ENCODE measurements around the gene KCNH4. TPM values are rescaled to one million over a fixed set of nuclear protein-coding genes. Genes with fewer than 3 reads are reported as not detected.
"Not testable (repeated sequence)": the region's sequence is repeated elsewhere in the genome, so short reads cannot be mapped to it uniquely, and the experiment has no call there.

Gene KCNH4
- total and polyA plus RNA-seq, 2 experiments from 2014 or later = not detected

DNA sequence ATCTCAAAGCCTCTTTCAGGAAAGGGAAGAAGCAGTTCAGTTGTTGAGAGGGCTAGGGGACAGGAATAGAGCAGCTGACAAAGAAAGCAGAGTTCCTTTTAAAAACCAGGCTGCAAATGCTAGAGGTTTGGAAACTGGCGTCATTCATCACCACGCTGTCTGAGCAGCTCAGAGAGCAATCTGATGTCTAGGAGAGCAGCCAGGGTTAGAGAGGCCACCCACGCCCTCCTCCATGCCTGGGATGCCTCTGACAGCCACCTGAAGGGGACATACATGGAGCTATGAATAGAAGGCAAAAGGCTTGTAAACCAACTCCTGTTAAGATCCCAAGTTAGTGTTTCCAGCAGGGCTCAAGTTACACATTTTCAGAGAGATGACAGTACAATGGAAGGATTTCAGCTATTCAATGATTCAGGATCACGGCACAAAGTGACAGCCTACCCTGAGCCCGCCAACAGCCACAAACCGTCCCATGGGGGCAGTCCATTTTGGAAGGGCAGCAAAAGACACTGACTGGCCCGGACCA is 38.5 kb downstream of the KCNH4 start:
- Histone ChIP-seq H3K9me3 (ENCODE audit: low read depth) (no peaks in the 10 kb centered on the region), H3K4me3 (no peak overlapping the region), H3K4me1 (ENCODE audit: low read depth) (peaks cover 24% of the 10 kb centered on the region), H3K27ac (peak overlapping the region; percentile 85), H3K36me3 (no peaks in the 10 kb centered on the region), H3K27me3 (no peaks in the 10 kb centered on the region)
- DNase-seq (ENCODE audit: low read depth in 1 of 2, low spot score in 1 of 2) = peak; percentile 16 to 82
- TF ChIP-seq, protein P1, sequence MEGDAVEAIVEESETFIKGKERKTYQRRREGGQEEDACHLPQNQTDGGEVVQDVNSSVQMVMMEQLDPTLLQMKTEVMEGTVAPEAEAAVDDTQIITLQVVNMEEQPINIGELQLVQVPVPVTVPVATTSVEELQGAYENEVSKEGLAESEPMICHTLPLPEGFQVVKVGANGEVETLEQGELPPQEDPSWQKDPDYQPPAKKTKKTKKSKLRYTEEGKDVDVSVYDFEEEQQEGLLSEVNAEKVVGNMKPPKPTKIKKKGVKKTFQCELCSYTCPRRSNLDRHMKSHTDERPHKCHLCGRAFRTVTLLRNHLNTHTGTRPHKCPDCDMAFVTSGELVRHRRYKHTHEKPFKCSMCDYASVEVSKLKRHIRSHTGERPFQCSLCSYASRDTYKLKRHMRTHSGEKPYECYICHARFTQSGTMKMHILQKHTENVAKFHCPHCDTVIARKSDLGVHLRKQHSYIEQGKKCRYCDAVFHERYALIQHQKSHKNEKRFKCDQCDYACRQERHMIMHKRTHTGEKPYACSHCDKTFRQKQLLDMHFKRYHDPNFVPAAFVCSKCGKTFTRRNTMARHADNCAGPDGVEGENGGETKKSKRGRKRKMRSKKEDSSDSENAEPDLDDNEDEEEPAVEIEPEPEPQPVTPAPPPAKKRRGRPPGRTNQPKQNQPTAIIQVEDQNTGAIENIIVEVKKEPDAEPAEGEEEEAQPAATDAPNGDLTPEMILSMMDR (IDR thresholded peaks at IDR 0.05; ENCODE audit: low read depth, low read length) = no peak

DNA sequence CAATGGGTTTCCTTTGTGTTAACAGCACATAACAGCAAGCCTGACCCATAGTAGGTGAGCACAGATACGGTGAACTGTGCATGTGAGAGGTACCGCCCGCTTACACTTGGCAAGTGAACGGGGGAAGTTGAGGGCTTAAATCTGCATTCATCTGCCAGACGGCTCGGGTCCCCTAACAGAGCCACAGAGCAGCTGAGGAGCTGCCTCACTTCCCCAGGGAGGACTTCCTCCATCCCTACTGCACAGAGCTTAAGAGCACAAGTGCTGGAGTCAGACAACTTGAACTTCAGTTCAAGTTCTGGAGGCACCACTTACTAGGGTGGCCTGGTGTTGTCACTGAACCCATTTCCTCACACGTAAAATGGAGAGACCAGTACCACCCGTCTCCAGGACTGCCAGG is 39.6 kb downstream of the KCNH4 start:
- TF ChIP-seq, protein P1 (IDR thresholded peaks at IDR 0.05; ENCODE audit: low read depth, low read length) = no peak
- Histone ChIP-seq H3K9me3 (ENCODE audit: low read depth) (no peaks in the 10 kb centered on the region), H3K4me3 (no peak overlapping the region), H3K27me3 (no peaks in the 10 kb centered on the region), H3K27ac (peak overlapping the region; percentile 85), H3K4me1 (ENCODE audit: low read depth) (peaks cover 24% of the 10 kb centered on the region), H3K36me3 (no peaks in the 10 kb centered on the region)
- DNase-seq (ENCODE audit: low read depth in 1 of 2, low spot score in 1 of 2) = no peak

- not testable (repeated sequence) for H3K9me3 ChIP-seq (ENCODE audit: low read depth); DNase-seq (ENCODE audit: low read depth in 1 of 2, low spot score in 1 of 2); H3K27me3 ChIP-seq
These were observed 40.3 kb downstream of the KCNH4 start for GRCh38 chr17:42140690-42141089.

DNA sequence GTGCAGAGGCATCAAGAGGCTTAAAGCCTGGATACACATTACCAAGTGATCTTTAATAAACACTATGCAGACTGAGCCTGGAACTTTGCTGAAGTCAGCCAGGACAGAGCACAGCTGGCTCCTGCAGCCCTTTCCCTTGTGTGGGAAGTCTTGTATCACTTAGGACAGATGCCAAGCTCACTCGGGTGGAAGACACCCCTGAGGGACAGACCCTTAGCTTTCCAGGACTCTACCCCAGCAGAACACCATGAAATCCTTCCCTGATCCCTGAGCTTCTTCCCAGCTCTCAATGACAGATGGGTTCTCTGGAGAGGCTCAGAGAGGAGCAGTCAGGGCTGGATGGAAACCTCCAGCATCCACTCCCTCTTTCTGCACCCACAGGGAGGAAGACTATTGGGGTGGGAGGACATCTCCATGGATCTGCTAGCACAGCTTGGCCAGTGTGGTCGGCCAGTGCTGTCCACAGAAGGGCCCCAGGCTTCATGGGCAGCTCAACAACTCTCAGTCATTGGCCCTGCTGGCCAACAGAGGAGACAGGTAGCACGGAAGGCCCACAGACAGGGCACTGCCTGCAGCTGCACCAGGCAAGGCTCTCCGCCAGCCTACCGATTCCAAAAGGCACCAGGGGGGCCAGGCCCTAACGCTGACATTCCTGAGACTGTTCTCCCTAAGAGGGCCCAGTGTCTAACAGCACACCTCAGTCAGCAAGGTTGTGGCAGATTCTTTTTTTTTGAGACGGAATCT is 42.0 kb downstream of the KCNH4 start:
- Histone ChIP-seq H3K9me3 (ENCODE audit: low read depth) (no peaks in the 10 kb centered on the region), H3K4me1 (ENCODE audit: low read depth) (peaks cover 32% of the 10 kb centered on the region), H3K27me3 (no peaks in the 10 kb centered on the region), H3K27ac (peak overlapping the region; percentile 40), H3K4me3 (no peak overlapping the region), H3K36me3 (no peaks in the 10 kb centered on the region)
- TF ChIP-seq, protein P1 (IDR thresholded peaks at IDR 0.05; ENCODE audit: low read depth, low read length) = no peak
- peak in 1 of 2 donors; percentile 37 for DNase-seq (ENCODE audit: low read depth in 1 of 2, low spot score in 1 of 2)

More at GRCh38 chr17:42140690-42141089, 40.3 kb downstream of the KCNH4 start:
- Histone ChIP-seq H3K4me1 (ENCODE audit: low read depth) (peaks cover 28% of the 10 kb centered on the region), H3K27ac (peak overlapping the region; percentile 85)
- not testable (repeated sequence) for H3K36me3 ChIP-seq, H3K4me3 ChIP-seq

DNA sequence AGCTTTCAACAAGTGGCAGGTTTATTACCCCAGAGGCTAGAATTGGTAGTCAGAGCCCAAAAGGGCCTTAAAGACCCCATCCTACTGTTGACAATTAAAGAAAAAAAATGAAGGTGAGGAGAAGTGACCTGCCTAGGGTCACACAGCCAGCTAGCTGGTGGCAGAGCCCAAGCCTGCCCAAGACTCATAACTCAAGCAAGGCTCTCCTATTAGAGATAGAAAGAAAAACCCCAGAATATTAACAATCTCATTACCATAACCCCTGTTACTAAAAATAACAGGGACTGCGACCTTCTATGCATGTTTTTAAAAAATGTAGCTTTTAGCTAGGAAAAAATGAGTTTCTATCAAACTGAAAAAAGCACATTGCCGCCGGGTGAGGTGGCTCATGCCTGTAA is 44.3 kb downstream of the KCNH4 start:
- Histone ChIP-seq H3K36me3 (no peaks in the 10 kb centered on the region), H3K4me3 (no peak overlapping the region), H3K27ac (no peak overlapping the region), H3K9me3 (ENCODE audit: low read depth) (no peaks in the 10 kb centered on the region), H3K27me3 (no peaks in the 10 kb centered on the region), H3K4me1 (ENCODE audit: low read depth) (peaks cover 15% of the 10 kb centered on the region)
- DNase-seq (ENCODE audit: low read depth in 1 of 2, low spot score in 1 of 2) = no peak
- TF ChIP-seq, protein P1 (IDR thresholded peaks at IDR 0.05; ENCODE audit: low read depth, low read length) = no peak
